ENCODE measurements around the gene CBL. TPM values are rescaled to one million over a fixed set of nuclear protein-coding genes. Genes with fewer than 3 reads are reported as not detected.

The CBL gene
- total and polyA plus RNA-seq, 2 experiments from 2014 or later = 31.6 to 67.6 TPM

GRCh38 chr11:119305556-119306372, 99.6 kb downstream of the CBL start (continued):
- no peak for TF ChIP-seq ZNF462 (CRISPR knock-in tag; IDR thresholded peaks at IDR 0.05)
- no peak for TF ChIP-seq NANOG (IDR thresholded peaks at IDR 0.05; ENCODE audit: borderline replicate concordance)

GRCh38 chr11:119306373-119306890, 100.3 kb downstream of the CBL start:
- Mint-ChIP-seq H3K27me3 (ENCODE audit: insufficient read depth, low read depth, poor library complexity) (peaks cover 12% of the 10 kb centered on the region), H3K27ac (no peak overlapping the region), H3K9me3 (no peaks in the 10 kb centered on the region; the same call in 2 of the 3 replicates), H3K36me3 (ENCODE audit: low read depth) (peaks cover 46% of the 10 kb centered on the region), H3K4me3 (no peak overlapping the region), H3K4me1 (peaks cover 17% of the 10 kb centered on the region)
- H3K27ac ChIP-seq (ENCODE audit: low read depth) = peak overlapping the region; percentile 52
- no peaks in the 10 kb centered on the region for H3K9me2 ChIP-seq (ENCODE audit: insufficient read depth)
- no peaks in the 10 kb centered on the region for H3K79me2 ChIP-seq (replicated peaks; ENCODE audit: insufficient read depth)
- peaks cover 19% of the 10 kb centered on the region for H4K20me1 ChIP-seq (replicated peaks; ENCODE audit: insufficient read depth)
- no peak overlapping the region for H3K4me2 ChIP-seq
- no peak for DNase-seq (ENCODE audit: low spot score)
- 0 out of 2 replicates have a peak, but pooled peaks cover 4% of the 10 kb centered on the region for H3F3A ChIP-seq (replicated peaks; ENCODE audit: low read depth)
- no peak overlapping the region for H2AFZ ChIP-seq
- H3K4me3 ChIP-seq = no peak overlapping the region
- no peak for ATAC-seq
- peaks cover 25% of the 10 kb centered on the region for H3K36me3 ChIP-seq (ENCODE audit: insufficient read depth)
- H3K27me3 ChIP-seq (ENCODE audit: insufficient read depth) = no peaks in the 10 kb centered on the region
- H3K4me1 ChIP-seq (ENCODE audit: insufficient read depth) = peaks cover 12% of the 10 kb centered on the region; the same call in 1 of the 2 replicates
- TF ChIP-seq JUNB (IDR thresholded peaks at IDR 0.05; ENCODE audit: unreplicated experiment) = no peak
- no peak for TF ChIP-seq EZH2phosphoT487 (IDR thresholded peaks at IDR 0.05; ENCODE audit: unreplicated experiment)
- no peak for TF ChIP-seq REST (IDR thresholded peaks at IDR 0.05; ENCODE audit: unreplicated experiment)
- TF ChIP-seq NANOG (IDR thresholded peaks at IDR 0.05; ENCODE audit: borderline replicate concordance) = no peak
- no peak for TF ChIP-seq ETS1 (IDR thresholded peaks at IDR 0.05)
- no peak for TF ChIP-seq EZH2 (IDR thresholded peaks at IDR 0.05; ENCODE audit: low read depth, unreplicated experiment)

All from GM23338 (cell line).